ENCODE data around the gene C19orf47. TPM values are rescaled to one million over a fixed set of nuclear protein-coding genes. Genes with fewer than 3 reads are reported as not detected.

The C19orf47 gene
- total RNA-seq, 1 experiment from 2014 or later, result 18.0 TPM

GRCh38 chr19:40389404-40390083 lies 41.3 kb upstream of the C19orf47 start:
- H3K9me2 ChIP-seq (ENCODE audit: insufficient read depth), result no peaks in the 10 kb centered on the region
- H3K9me3 ChIP-seq (ENCODE audit: control insufficient read depth in 1 of 2, insufficient read depth in 1 of 2, low read depth in 1 of 2, low read length in 2 of 2), result no peaks in the 10 kb centered on the region
- no peak for ATAC-seq

GRCh38 chr19:40388481-40388880 lies 40.3 kb upstream of the C19orf47 start:
- H4K20me1 ChIP-seq (ENCODE audit: insufficient read depth), result no peaks in the 10 kb centered on the region
- no peak for TF ChIP-seq EGR1 (IDR thresholded peaks at IDR 0.05; ENCODE audit: low read depth)
- intact Hi-C loops (cut with micrococcal nuclease), result no loop called here
- no peak overlapping the region for H2AFZ ChIP-seq (ENCODE audit: low read depth, low read length, poor library complexity, severe bottlenecking)
- peaks cover 15 to 16% of the 10 kb centered on the region in 2 experiments for H3K4me1 ChIP-seq (ENCODE audit: control insufficient read depth in 1 of 2, insufficient read depth in 2 of 2, low read length in 2 of 2)
- H3K79me2 ChIP-seq (ENCODE audit: insufficient read depth, low read length), result no peaks in the 10 kb centered on the region
- H3K4me2 ChIP-seq (ENCODE audit: low read length), result no peak overlapping the region
- no peak overlapping the region for H3K9ac ChIP-seq (ENCODE audit: low read length)
- no peak overlapping the region for H3K4me3 ChIP-seq (replicated peaks in 1 of 2; ENCODE audit: low read depth in 1 of 2, low read length in 2 of 2)
- no peak for DNase-seq (ENCODE audit: low read depth, low spot score)
- H3K9me3 ChIP-seq (ENCODE audit: control insufficient read depth in 1 of 2, insufficient read depth in 1 of 2, low read depth in 1 of 2, low read length in 2 of 2), result no peaks in the 10 kb centered on the region
- H3K36me3 ChIP-seq (ENCODE audit: control insufficient read depth in 1 of 2, insufficient read depth in 2 of 2, low read length in 2 of 2), result no peaks in the 10 kb centered on the region
- POLR2A ChIA-PET, result interaction anchor here (0.6 kb wide), 1 partner anchor 82 kb away, joined by 3 read pairs; no protein-coding TSS in a partner anchor
- no peaks in the 10 kb centered on the region for H3K27me3 ChIP-seq (ENCODE audit: insufficient read depth, low read length)
- no peaks in the 10 kb centered on the region for H3K9me2 ChIP-seq (ENCODE audit: insufficient read depth)
- no peak overlapping the region; the same call in 1 of the 2 replicates for H3K27ac ChIP-seq (ENCODE audit: low read depth, low read length)
- ATAC-seq, result no peak
- no TSS peak for BruUV-seq (replicated peaks)
- CTCF ChIA-PET, result no interaction called here
- RAD21 ChIA-PET (ENCODE audit: low non-redundant PET in 1 of 2, low total read pairs in 2 of 2, uncharacterized antibody in 2 of 2, unreplicated experiment in 2 of 2), result no interaction called here

More at GRCh38 chr19:40389404-40390083, 41.3 kb upstream of the C19orf47 start:
- Histone ChIP-seq H2AFZ (ENCODE audit: low read depth, low read length, poor library complexity, severe bottlenecking) (no peak overlapping the region), H3K9ac (ENCODE audit: low read length) (no peak overlapping the region), H3K27ac (ENCODE audit: low read depth, low read length) (no peak overlapping the region), H3K4me3 (replicated peaks in 1 of 2; ENCODE audit: low read depth in 1 of 2, low read length in 2 of 2) (no peak overlapping the region), H3K4me1 (ENCODE audit: control insufficient read depth in 1 of 2, insufficient read depth in 2 of 2, low read length in 2 of 2) (peaks cover 15 to 19% of the 10 kb centered on the region in 2 experiments), H4K20me1 (ENCODE audit: insufficient read depth) (no peaks in the 10 kb centered on the region), H3K4me2 (ENCODE audit: low read length) (no peak overlapping the region), H3K36me3 (ENCODE audit: control insufficient read depth in 1 of 2, insufficient read depth in 2 of 2, low read length in 2 of 2) (no peaks in the 10 kb centered on the region), H3K79me2 (ENCODE audit: insufficient read depth, low read length) (no peaks in the 10 kb centered on the region), H3K27me3 (ENCODE audit: insufficient read depth, low read length) (no peaks in the 10 kb centered on the region)
- POLR2A ChIA-PET, result no interaction called here
- no peak for DNase-seq (ENCODE audit: low read depth, low spot score)
- BruUV-seq (replicated peaks), result no TSS peak
- RAD21 ChIA-PET (ENCODE audit: low non-redundant PET in 1 of 2, low total read pairs in 2 of 2, uncharacterized antibody in 2 of 2, unreplicated experiment in 2 of 2), result no interaction called here
- intact Hi-C loops (cut with micrococcal nuclease), result no loop called here
- TF ChIP-seq YY1 (IDR thresholded peaks at IDR 0.05; ENCODE audit: extremely low read depth, insufficient replicate concordance, low read depth, low read length), result no peak
- TF ChIP-seq JUND (IDR thresholded peaks at IDR 0.05), result no peak
- TF ChIP-seq POLR2A (IDR thresholded peaks at IDR 0.05; ENCODE audit: borderline replicate concordance, extremely low read depth, insufficient read depth, insufficient read length), result no peak
- TF ChIP-seq ATF3 (IDR thresholded peaks at IDR 0.05), result no peak
- TF ChIP-seq SIN3A (IDR thresholded peaks at IDR 0.05; ENCODE audit: low read depth), result no peak
- no peak for TF ChIP-seq SP1 (IDR thresholded peaks at IDR 0.05; ENCODE audit: low read depth)
- TF ChIP-seq POLR2AphosphoS5 (IDR thresholded peaks at IDR 0.05; ENCODE audit: low read depth, low read length), result no peak
- no peak for TF ChIP-seq MAX (IDR thresholded peaks at IDR 0.05)
- no peak for TF ChIP-seq RAD21 (IDR thresholded peaks at IDR 0.05; ENCODE audit: low read depth)
- CTCF ChIA-PET, result no interaction called here
